H1 (cell line): Measurements from ENCODE around the gene XCL1. TPM values are rescaled to one million over a fixed set of nuclear protein-coding genes. Genes with fewer than 3 reads are reported as not detected.

Experiments
- CTCF ChIA-PET: fragments of 300-600 bp; sonication (Branson Sonifier 250); formaldehyde crosslinking; loops from one replicate; lab custom pipeline; 2021; ENCODE audit not compliant: partially characterized antibody; lab: Charles Lee
- POLR2A ChIA-PET: fragments of 300-600 bp; sonication (Branson Sonifier 250); formaldehyde crosslinking; loops from one replicate; lab custom pipeline; 2021; ENCODE audit warnings: inconsistent platforms; ENCODE audit not compliant: partially characterized antibody; lab: Charles Lee
- DNase-seq, 2 experiments: peaks; one replicate each; pipeline versions ENCODE4 v3.0.0 to v3.0.0-alpha.2; 2010 to 2022; ENCODE audit warnings: low spot score in 2 of 2, low read depth in 1 of 2, mixed read lengths in 1 of 2
- FAIRE-seq: peaks from 2 replicates; lab custom pipeline; 2011; peaks lifted over from hg19 to GRCh38; lab: Jason Lieb, UNC
- H2AFZ ChIP-seq: 2 replicates; pipeline ENCODE4 v1.8.1; 2012; ENCODE audit warnings: low read length, inconsistent platforms
- H2AK5ac ChIP-seq: 2 replicates; pipeline ENCODE4 v1.6.1; 2013; ENCODE audit warnings: low read depth, low read length
- H2BK120ac ChIP-seq: replicated peaks from 2 replicates; pipeline ENCODE3; 2013; ENCODE audit warnings: low read depth, low read length, inconsistent platforms
- H2BK12ac ChIP-seq: 2 replicates; pipeline ENCODE4 v1.6.1; 2013; ENCODE audit warnings: low read depth, low read length
- H2BK15ac ChIP-seq: 2 replicates; pipeline ENCODE4 v1.6.1; 2013; ENCODE audit warnings: low read length
- H2BK20ac ChIP-seq: 2 replicates; pipeline ENCODE4 v1.6.1; 2013; ENCODE audit warnings: low read length
- H2BK5ac ChIP-seq: 2 replicates; pipeline ENCODE4 v1.6.1; 2013; ENCODE audit warnings: low read depth, low read length
- H3K14ac ChIP-seq: 2 replicates; pipeline ENCODE4 v1.6.1; 2013; ENCODE audit warnings: inconsistent platforms; ENCODE audit not compliant: insufficient read length
- H3K18ac ChIP-seq: 2 replicates; pipeline ENCODE4 v1.6.1; 2013; ENCODE audit warnings: low read length; ENCODE audit errors: extremely low read depth
- H3K23ac ChIP-seq: 2 replicates; pipeline ENCODE4 v1.6.1; 2013; ENCODE audit warnings: inconsistent platforms; ENCODE audit not compliant: insufficient read length
- H3K23me2 ChIP-seq: 2 replicates; pipeline ENCODE4 v1.6.1; 2013; ENCODE audit warnings: low read depth, low read length
- H3K27ac ChIP-seq: 2 replicates; pipeline ENCODE4 v1.6.1; 2011; ENCODE audit warnings: low read depth, low read length, inconsistent platforms
- H3K27me3 ChIP-seq, 4 experiments: replicated peaks in 1 of 4; 1 replicate in 1 of 4; 2 replicates in 3 of 4; pipeline versions ENCODE4 v1.6.1 to v1.8.1; 2011 to 2013; ENCODE audit warnings: low read length in 3 of 4, mild to moderate bottlenecking in 3 of 4, inconsistent platforms in 2 of 4, mixed read lengths in 2 of 4, moderate library complexity in 1 of 4; ENCODE audit not compliant: control insufficient read depth in 3 of 4, insufficient read depth in 3 of 4; ENCODE audit errors: extremely low read depth in 1 of 4
- H3K36me3 ChIP-seq, 4 experiments: 2 replicates each; pipeline versions ENCODE4 v1.6.1 to v1.8.1; 2011 to 2013; ENCODE audit warnings: mild to moderate bottlenecking in 4 of 4, low read length in 3 of 4, moderate library complexity in 2 of 4, control low read depth in 1 of 4, inconsistent platforms in 1 of 4; ENCODE audit not compliant: insufficient read depth in 4 of 4, control insufficient read depth in 2 of 4
- H3K4ac ChIP-seq: replicated peaks from 2 replicates; pipeline ENCODE3; 2013; ENCODE audit warnings: low read length, low read depth, mixed read lengths, inconsistent platforms; ENCODE audit not compliant: insufficient read length
- H3K4me1 ChIP-seq, 4 experiments: replicated peaks in 1 of 4; 1 replicate in 1 of 4; 2 replicates in 3 of 4; pipeline versions ENCODE4 v1.6.1 to v1.8.1; 2011 to 2013; ENCODE audit warnings: low read length in 3 of 4, inconsistent platforms in 2 of 4, mixed read lengths in 1 of 4; ENCODE audit not compliant: insufficient read depth in 4 of 4, control insufficient read depth in 3 of 4
- H3K4me2 ChIP-seq, 2 experiments: 2 replicates each; pipeline versions ENCODE4 v1.6.1 to v1.8.1; 2011 to 2013; ENCODE audit warnings: low read depth in 2 of 2, low read length in 2 of 2, control low read depth in 1 of 2, inconsistent platforms in 1 of 2, mild to moderate bottlenecking in 1 of 2; ENCODE audit not compliant: insufficient read depth in 1 of 2
- H3K4me3 ChIP-seq, 4 experiments: fragments of 200-600, 300-600 bp in 1 of 4; sonication (generic), shearing (Covaris generic), sonication (Bioruptor Twin) in 1 of 4; 2 replicates each; pipeline versions ENCODE4 v1.5.1 to v1.8.1; 2011 to 2016; ENCODE audit warnings: low read length in 4 of 4, low read depth in 3 of 4, control low read depth in 2 of 4, inconsistent platforms in 2 of 4, mild to moderate bottlenecking in 2 of 4, mixed read lengths in 1 of 4, moderate library complexity in 1 of 4; ENCODE audit not compliant: insufficient read depth in 2 of 4; ENCODE audit errors: extremely low read depth in 1 of 4
- H3K56ac ChIP-seq: replicated peaks from 2 replicates; pipeline ENCODE3; 2013; ENCODE audit warnings: low read depth, mild to moderate bottlenecking, mixed read lengths, low read length, inconsistent platforms; ENCODE audit not compliant: insufficient read length
- H3K79me1 ChIP-seq: 2 replicates; pipeline ENCODE4 v1.6.1; 2013; ENCODE audit warnings: low read depth, low read length, control low read depth
- H3K79me2 ChIP-seq, 2 experiments: 2 replicates each; pipeline versions ENCODE4 v1.6.1 to v1.8.1; 2012 to 2013; ENCODE audit warnings: low read length in 2 of 2, mild to moderate bottlenecking in 2 of 2, inconsistent platforms in 1 of 2; ENCODE audit not compliant: insufficient read depth in 2 of 2, control insufficient read depth in 1 of 2
- H3K9ac ChIP-seq, 4 experiments: replicated peaks in 1 of 4; 1 replicate in 1 of 4; 2 replicates in 3 of 4; pipeline versions ENCODE4 v1.6.1 to v1.8.1; 2011 to 2013; ENCODE audit warnings: low read depth in 3 of 4, low read length in 3 of 4, control low read depth in 2 of 4, mild to moderate bottlenecking in 2 of 4, moderate library complexity in 2 of 4, inconsistent platforms in 1 of 4; ENCODE audit errors: extremely low read depth in 1 of 4
- H3K9me3 ChIP-seq, 2 experiments: 2 replicates each; pipeline versions ENCODE4 v1.6.1 to v1.8.1; 2012 to 2013; ENCODE audit warnings: mild to moderate bottlenecking in 2 of 2, moderate library complexity in 2 of 2, control low read depth in 1 of 2, inconsistent platforms in 1 of 2, low read depth in 1 of 2, low read length in 1 of 2, mixed read lengths in 1 of 2; ENCODE audit not compliant: insufficient read depth in 2 of 2
- H4K20me1 ChIP-seq, 2 experiments: replicated peaks in 1 of 2; 2 replicates each; pipeline versions ENCODE3 to v1.8.1; 2011 to 2013; ENCODE audit warnings: inconsistent platforms in 2 of 2, low read length in 2 of 2, mild to moderate bottlenecking in 1 of 2; ENCODE audit not compliant: insufficient read depth in 2 of 2, control insufficient read depth in 1 of 2
- H4K5ac ChIP-seq: 2 replicates; pipeline ENCODE4 v1.6.1; 2013; ENCODE audit warnings: low read length, low read depth, mixed read lengths, inconsistent platforms; ENCODE audit not compliant: insufficient read length
- H4K8ac ChIP-seq: 2 replicates; pipeline ENCODE4 v1.8.0; 2013; ENCODE audit warnings: mild to moderate bottlenecking, moderate library complexity, low read length, inconsistent platforms; ENCODE audit not compliant: insufficient read depth; ENCODE audit errors: extremely low read depth
- H4K91ac ChIP-seq: replicated peaks from 2 replicates; pipeline ENCODE3; 2013; ENCODE audit warnings: low read length, mixed read lengths, inconsistent platforms; ENCODE audit not compliant: insufficient read length
- ATF2 ChIP-seq: IDR thresholded peaks from 2 replicates; pipeline ENCODE4 v1.6.1; 2012; ENCODE audit warnings: low read length, inconsistent platforms
- ATF3 ChIP-seq: IDR thresholded peaks from 2 replicates; pipeline ENCODE4 v1.6.1; 2011; ENCODE audit warnings: low read depth, mild to moderate bottlenecking, low read length; ENCODE audit not compliant: insufficient read depth
- BCL11A ChIP-seq, 2 experiments: IDR thresholded peaks; one replicate each; pipeline ENCODE4 v1.6.1; 2011; ENCODE audit warnings: low read depth in 2 of 2, low read length in 2 of 2, mild to moderate bottlenecking in 2 of 2
- POLR2AphosphoS5 ChIP-seq: IDR thresholded peaks from 2 replicates; pipeline ENCODE4 v1.6.1; 2011; ENCODE audit warnings: low read depth, low read length
- SP1 ChIP-seq: IDR thresholded peaks from 2 replicates; pipeline ENCODE4 v1.6.1; 2011; ENCODE audit warnings: low read depth, low read length
- SP2 ChIP-seq: IDR thresholded peaks from 2 replicates; pipeline ENCODE4 v1.6.1; 2012; ENCODE audit warnings: mild to moderate bottlenecking, low read length, inconsistent platforms
- polyA plus RNA-seq, 7 experiments: library from polyadenylated mRNA; depleted of rRNA in 3 of 7; stranded (reverse) in 5 of 7; unstranded in 2 of 7; fragments of >200 nt in 5 of 7; fragments of 200-250 nt in 2 of 7; gene quantifications; 1 replicate in 5 of 7; 2 replicates in 1 of 7; 4 replicates in 1 of 7; pipeline versions ENCODE4 v1.2.1 to v1.2.3, GENCODE V29; 2011 to 2013; ENCODE audit warnings: missing spikeins in 2 of 7, mixed read lengths in 2 of 7
- total RNA-seq: library from RNA; stranded (reverse); fragmentation: NEBNext Ultra II Directional; extraction: Animal tissue kit (Norgen Biotek cat#: 25700); gene quantifications from 2 replicates; pipeline ENCODE4 v1.2.1, GENCODE V29; 2021

Gene XCL1
- total and polyA plus RNA-seq, 2 of the 8 experiments (the other 6 are each of a cell fraction or from before 2014, with no cell fraction given) = 0.39 to 0.63 TPM

GRCh38 chr1:168605443-168605842 is 29.0 kb downstream of the XCL1 start:
- Histone ChIP-seq H2BK20ac (no peak overlapping the region), H3K18ac (no peak overlapping the region), H3K23me2 (no peaks in the 10 kb centered on the region), H3K56ac (no peak overlapping the region), H2AK5ac (no peak overlapping the region), H3K9me3 (no peaks in the 10 kb centered on the region), H2BK12ac (no peak overlapping the region)
- DNase-seq (no peak), FAIRE-seq (no peak)
- POLR2A ChIA-PET = no interaction called here
- TF ChIP-seq SP1 (no peak), SP2 (no peak), ATF2 (no peak), BCL11A (IDR thresholded peaks at IDR 0.05; ENCODE audit: low read depth in 2 of 2, low read length in 2 of 2) (no peak), ATF3 (no peak), POLR2AphosphoS5 (no peak)
- TF ChIP-seq, all 59 proteins: peak for 0
- Histone ChIP-seq H3K14ac (no peak overlapping the region), H2AFZ (no peak overlapping the region), H3K9ac (no peak overlapping the region), H3K4me1 (no peaks in the 10 kb centered on the region; a peak in 1 of 7 replicates), H4K20me1 (no peaks in the 10 kb centered on the region), H4K91ac (no peak overlapping the region), H3K27ac (no peak overlapping the region), H2BK15ac (no peak overlapping the region), H3K4ac (no peak overlapping the region), H4K5ac (no peak overlapping the region), H3K23ac (no peak overlapping the region), H3K79me2 (no peaks in the 10 kb centered on the region), H2BK120ac (no peak overlapping the region), H4K8ac (no peak overlapping the region), H3K4me3 (no peak overlapping the region), H2BK5ac (no peak overlapping the region), H3K4me2 (no peak overlapping the region), H3K36me3 (no peaks in the 10 kb centered on the region), H3K79me1 (no peaks in the 10 kb centered on the region), H3K27me3 (peaks cover 0 to 1% (median 0%) of the 10 kb centered on the region in 4 experiments; a peak in 1 of 7 replicates)
- CTCF ChIA-PET = interaction anchor here (0.6 to 3.4 kb wide), 8 partner anchors 9 to 743 kb away, joined by 3 to 36 read pairs (median 5); no protein-coding TSS in a partner anchor
